Loucy (cell line): ENCODE data around the gene IGSF21.

Experiments
- H2AFZ ChIP-seq: fragments of 200-600 bp; sonication (generic); 2 replicates; pipeline ENCODE4 v1.6.0; 2016; ENCODE audit warnings: antibody characterized with exemption, mild to moderate bottlenecking, low read length, moderate library complexity
- H3F3A ChIP-seq: fragments of 200-600 bp; 2 replicates; pipeline ENCODE4 v1.6.0; 2016; ENCODE audit warnings: antibody characterized with exemption, low read depth, mild to moderate bottlenecking
- H3K27me3 ChIP-seq: fragments of 200-600 bp; sonication (generic); 2 replicates; pipeline ENCODE4 v1.6.1; 2014; ENCODE audit warnings: low read length, mild to moderate bottlenecking; ENCODE audit not compliant: insufficient read depth, poor library complexity, severe bottlenecking
- H3K36me3 ChIP-seq: fragments of 200-600 bp; sonication (generic); 2 replicates; pipeline ENCODE4 v1.6.1; 2016; ENCODE audit warnings: low read length; ENCODE audit not compliant: insufficient read depth
- H3K4me1 ChIP-seq: fragments of 200-600 bp; sonication (generic); 2 replicates; pipeline ENCODE4 v1.5.1; 2014; ENCODE audit warnings: low read length, mild to moderate bottlenecking; ENCODE audit not compliant: insufficient read depth, poor library complexity, severe bottlenecking
- H3K4me2 ChIP-seq: fragments of 200-600 bp; sonication (generic); 2 replicates; pipeline ENCODE4 v1.6.0; 2014; ENCODE audit warnings: antibody characterized with exemption, low read length, low read depth, mild to moderate bottlenecking; ENCODE audit not compliant: poor library complexity, severe bottlenecking
- H3K4me3 ChIP-seq: fragments of 200-600 bp; sonication (generic); 2 replicates; pipeline ENCODE4 v1.5.1; 2014; ENCODE audit warnings: low read length, mild to moderate bottlenecking, mixed read lengths; ENCODE audit not compliant: poor library complexity, severe bottlenecking
- H3K79me2 ChIP-seq: fragments of 200-600 bp; sonication (generic); 2 replicates; pipeline ENCODE4 v1.6.1; 2014; ENCODE audit warnings: low read length; ENCODE audit not compliant: insufficient read depth
- H3K9ac ChIP-seq: fragments of 200-600 bp; sonication (generic); 2 replicates; pipeline ENCODE4 v1.6.0; 2014; ENCODE audit warnings: mild to moderate bottlenecking, low read depth, low read length, moderate library complexity; ENCODE audit not compliant: poor library complexity, severe bottlenecking
- H3K9me2 ChIP-seq: fragments of 200-600 bp; sonication (generic); replicated peaks from 2 replicates; pipeline ENCODE4 v1.6.1; 2016; ENCODE audit warnings: low read depth, low read length, mixed read lengths
- H3K9me3 ChIP-seq: fragments of 200-600 bp; sonication (generic); 2 replicates; pipeline ENCODE4 v1.6.1; 2014; ENCODE audit warnings: mild to moderate bottlenecking, antibody characterized with exemption, low read length, low read depth; ENCODE audit not compliant: insufficient read depth
- H4K20me1 ChIP-seq: fragments of 200-600 bp; sonication (generic); 2 replicates; pipeline ENCODE4 v1.6.0; 2014; ENCODE audit warnings: antibody characterized with exemption, low read length, mild to moderate bottlenecking; ENCODE audit not compliant: insufficient read depth, poor library complexity, severe bottlenecking
- CTCF ChIP-seq: fragments of 200-600 bp; sonication (generic); conservative IDR thresholded peaks from 2 replicates; pipeline ENCODE4 v1.5.1; 2014; ENCODE audit warnings: mild to moderate bottlenecking, antibody characterized with exemption, low read length
- EZH2phosphoT487 ChIP-seq: fragments of 200-600 bp; IDR thresholded peaks from 2 replicates; pipeline ENCODE4 v1.6.1; 2018; ENCODE audit warnings: antibody characterized with exemption, mild to moderate bottlenecking, moderate library complexity, borderline replicate concordance

The IGSF21 gene

GRCh38 chr1:18384059-18384458 is 276.5 kb downstream of the IGSF21 start:
- H3K79me2 ChIP-seq: no peaks in the 10 kb centered on the region
- H3K9me3 ChIP-seq: peaks cover 2% of the 10 kb centered on the region; the same call in 1 of the 2 replicates
- TF ChIP-seq EZH2phosphoT487 (no peak), CTCF (no peak)
- no peaks in the 10 kb centered on the region for H3K9me2 ChIP-seq
- no peaks in the 10 kb centered on the region for H3K27me3 ChIP-seq
- H2AFZ ChIP-seq: no peak overlapping the region
- no peaks in the 10 kb centered on the region for H3F3A ChIP-seq
- no peak overlapping the region for H3K4me3 ChIP-seq
- H3K9ac ChIP-seq: no peak overlapping the region
- no peak overlapping the region for H3K4me2 ChIP-seq
- no peaks in the 10 kb centered on the region for H3K4me1 ChIP-seq
- H3K36me3 ChIP-seq: no peaks in the 10 kb centered on the region
- no peaks in the 10 kb centered on the region for H4K20me1 ChIP-seq

- no peaks in the 10 kb centered on the region for H3F3A ChIP-seq
- no peak overlapping the region for H3K9ac ChIP-seq
- H4K20me1 ChIP-seq: no peaks in the 10 kb centered on the region
- TF ChIP-seq CTCF (no peak), EZH2phosphoT487 (no peak)
- no peaks in the 10 kb centered on the region for H3K79me2 ChIP-seq
- no peak overlapping the region for H3K4me2 ChIP-seq
- H3K9me2 ChIP-seq: no peaks in the 10 kb centered on the region
- no peaks in the 10 kb centered on the region for H3K36me3 ChIP-seq
- H3K4me1 ChIP-seq: no peaks in the 10 kb centered on the region
- no peak overlapping the region for H3K4me3 ChIP-seq
- H3K27me3 ChIP-seq: no peaks in the 10 kb centered on the region
- no peak overlapping the region for H2AFZ ChIP-seq
- H3K9me3 ChIP-seq: peaks cover 2% of the 10 kb centered on the region; the same call in 1 of the 2 replicates
Observed at GRCh38 chr1:18384471-18384870, 276.9 kb downstream of the IGSF21 start.

- Histone ChIP-seq H2AFZ (no peak overlapping the region), H3K9me2 (no peaks in the 10 kb centered on the region), H3K36me3 (no peaks in the 10 kb centered on the region), H3K4me1 (no peaks in the 10 kb centered on the region), H3K9me3 (peaks cover 2% of the 10 kb centered on the region; the same call in 1 of the 2 replicates), H3K27me3 (no peaks in the 10 kb centered on the region), H4K20me1 (no peaks in the 10 kb centered on the region), H3F3A (no peaks in the 10 kb centered on the region), H3K4me2 (no peak overlapping the region), H3K9ac (no peak overlapping the region), H3K4me3 (no peak overlapping the region), H3K79me2 (no peaks in the 10 kb centered on the region)
- TF ChIP-seq EZH2phosphoT487 (no peak), CTCF (no peak)
Observed at GRCh38 chr1:18385239-18385790, 277.7 kb downstream of the IGSF21 start.
